Lower lobe of right lung (tissue), 2 donors: ENCODE data around the gene CHTOP. TPM values are rescaled to one million over a fixed set of nuclear protein-coding genes. Genes with fewer than 3 reads are reported as not detected.

ENCODE experiments used
- ATAC-seq, 2 donors: fragments of 200-7000 bp; cut with Tn5 transposase; one replicate each; pipeline ENCODE4 v1.9.1; 2020 to 2022; ENCODE audit warnings: mild to moderate bottlenecking in 2 of 2, moderate library complexity in 2 of 2
- DNase-seq: peaks from one replicate; pipeline ENCODE4 v3.0.0-alpha.2; 2020
- H3K27ac ChIP-seq: fragments of 200-600 bp; one replicate; pipeline ENCODE4 v1.8.0; 2022
- H3K27me3 ChIP-seq: fragments of 200-600 bp; one replicate; pipeline ENCODE4 v1.8.0; 2022; ENCODE audit warnings: low read depth
- H3K36me3 ChIP-seq: fragments of 200-600 bp; one replicate; pipeline ENCODE4 v1.8.0; 2022; ENCODE audit warnings: mild to moderate bottlenecking
- H3K4me1 ChIP-seq: fragments of 200-600 bp; one replicate; pipeline ENCODE4 v1.8.0; 2022
- H3K4me3 ChIP-seq: fragments of 200-600 bp; one replicate; pipeline ENCODE4 v1.8.0; 2022; ENCODE audit warnings: mild to moderate bottlenecking
- H3K9me3 ChIP-seq: fragments of 200-600 bp; one replicate; pipeline ENCODE4 v1.8.0; 2022
- intact Hi-C: fragments of 100-400 bp; cut with DNase I; formaldehyde crosslinking; loops from one replicate; pipeline ENCODE4 v1.11.0; 2022
- total RNA-seq: library from RNA; stranded (reverse); fragmentation: NEBNext Ultra II Directional; extraction: Animal tissue kit (Norgen Biotek cat#: 25700); gene quantifications from one replicate; pipeline ENCODE4 v1.2.1, GENCODE V29; 2021
- TF ChIP-seq, protein P1 (sequence below): fragments of 200-600 bp; IDR thresholded peaks from one replicate; pipeline ENCODE4 v1.8.0; 2022; ENCODE audit warnings: antibody characterized with exemption, mild to moderate bottlenecking
- donor health status: DM: no; HTN: yes; CAD: no; lungs with severe emphysema.

CHTOP gene
- total RNA-seq, 1 donor from 2014 or later: 72.2 TPM

- TF ChIP-seq, protein P1, sequence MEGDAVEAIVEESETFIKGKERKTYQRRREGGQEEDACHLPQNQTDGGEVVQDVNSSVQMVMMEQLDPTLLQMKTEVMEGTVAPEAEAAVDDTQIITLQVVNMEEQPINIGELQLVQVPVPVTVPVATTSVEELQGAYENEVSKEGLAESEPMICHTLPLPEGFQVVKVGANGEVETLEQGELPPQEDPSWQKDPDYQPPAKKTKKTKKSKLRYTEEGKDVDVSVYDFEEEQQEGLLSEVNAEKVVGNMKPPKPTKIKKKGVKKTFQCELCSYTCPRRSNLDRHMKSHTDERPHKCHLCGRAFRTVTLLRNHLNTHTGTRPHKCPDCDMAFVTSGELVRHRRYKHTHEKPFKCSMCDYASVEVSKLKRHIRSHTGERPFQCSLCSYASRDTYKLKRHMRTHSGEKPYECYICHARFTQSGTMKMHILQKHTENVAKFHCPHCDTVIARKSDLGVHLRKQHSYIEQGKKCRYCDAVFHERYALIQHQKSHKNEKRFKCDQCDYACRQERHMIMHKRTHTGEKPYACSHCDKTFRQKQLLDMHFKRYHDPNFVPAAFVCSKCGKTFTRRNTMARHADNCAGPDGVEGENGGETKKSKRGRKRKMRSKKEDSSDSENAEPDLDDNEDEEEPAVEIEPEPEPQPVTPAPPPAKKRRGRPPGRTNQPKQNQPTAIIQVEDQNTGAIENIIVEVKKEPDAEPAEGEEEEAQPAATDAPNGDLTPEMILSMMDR: no peak
- Histone ChIP-seq H3K36me3 (peaks cover 22% of the 10 kb centered on the region), H3K27me3 (no peaks in the 10 kb centered on the region), H3K4me3 (peak overlapping the region; percentile 57), H3K27ac (peak overlapping the region; percentile 18), H3K4me1 (peaks cover 55% of the 10 kb centered on the region), H3K9me3 (no peaks in the 10 kb centered on the region)
- DNase-seq (no peak), ATAC-seq (no peak)
- intact Hi-C loops: no loop called here
Measured at GRCh38 chr1:153624965-153625611, 8.8 kb upstream of the CHTOP start.

DNA sequence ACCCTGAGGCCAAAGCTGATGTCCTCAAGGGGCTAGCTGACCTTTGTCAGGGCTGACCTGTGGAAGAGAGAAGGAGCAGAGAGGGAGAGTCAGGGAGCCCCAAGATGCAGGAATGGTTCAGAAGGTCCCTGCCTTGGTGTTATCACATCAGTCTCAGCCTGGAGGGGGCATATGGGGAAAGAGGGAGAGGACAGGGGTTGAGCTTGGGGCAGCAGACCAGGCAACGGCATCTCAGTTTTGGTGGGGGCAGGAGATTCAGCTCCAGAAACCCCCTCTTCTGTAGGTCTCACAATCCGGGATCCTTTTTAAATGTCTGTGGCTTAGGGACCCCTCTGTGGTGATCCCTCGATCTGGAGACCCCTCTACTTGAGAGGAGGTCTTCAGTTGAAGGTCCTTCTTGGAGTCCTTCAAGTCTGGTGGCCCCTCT, 7.4 kb upstream of the CHTOP start:
- peak overlapping the region; percentile 88 for H3K27ac ChIP-seq
- TF ChIP-seq, protein P1: no peak
- intact Hi-C loops: no loop called here
- H3K4me1 ChIP-seq: peaks cover 64% of the 10 kb centered on the region
- H3K27me3 ChIP-seq: no peaks in the 10 kb centered on the region
- ATAC-seq (no peak), DNase-seq (no peak)
- H3K9me3 ChIP-seq: no peaks in the 10 kb centered on the region
- H3K36me3 ChIP-seq: peaks cover 16% of the 10 kb centered on the region
- peak overlapping the region; percentile 57 for H3K4me3 ChIP-seq

- peak within 1 kb of the TSS; percentile 57 for H3K4me3 ChIP-seq
- intact Hi-C loops: no loop called here
- TF ChIP-seq, protein P1: peak; percentile 65
- no peaks in the 10 kb centered on the region for H3K9me3 ChIP-seq
- DNase-seq: peak; percentile 82
- H3K27me3 ChIP-seq: no peaks in the 10 kb centered on the region
- peak within 1 kb of the TSS; percentile 88 for H3K27ac ChIP-seq
- H3K4me1 ChIP-seq: peaks cover 64% of the 10 kb centered on the region
- peaks cover 15% of the 10 kb centered on the region for H3K36me3 ChIP-seq
- peak; percentile 79 to 87 for ATAC-seq
Measured at GRCh38 chr1:153626904-153627714, 6.8 kb upstream of the CHTOP start, which contains the start of gene S100A13. Gene S100A13 (minus strand): TSS chr1:153627505. CDS start chr1:153626472, 1,033 bp downstream.

GRCh38 chr1:153627715-153628626, 5.9 kb upstream of the CHTOP start, which contains the start of gene S100A1:
Gene S100A1 (plus strand): TSS chr1:153628434. CDS start chr1:153630522, 2,088 bp downstream.
- peak within 1 kb of the TSS; percentile 57 for H3K4me3 ChIP-seq
- intact Hi-C loops: no loop called here
- H3K36me3 ChIP-seq: peaks cover 6% of the 10 kb centered on the region
- H3K4me1 ChIP-seq: peaks cover 68% of the 10 kb centered on the region
- no peaks in the 10 kb centered on the region for H3K9me3 ChIP-seq
- no peaks in the 10 kb centered on the region for H3K27me3 ChIP-seq
- TF ChIP-seq, protein P1: no peak
- no peak for DNase-seq
- H3K27ac ChIP-seq: peak within 1 kb of the TSS; percentile 88
- no peak for ATAC-seq
